Heart left ventricle (tissue), 16 donors: Measurements from ENCODE around the gene PDE6B. TPM values are rescaled to one million over a fixed set of nuclear protein-coding genes. Genes with fewer than 3 reads are reported as not detected.

Experiments
- ATAC-seq, 4 donors: fragments of 200-7000 bp; cut with Tn5 transposase; one replicate each; pipeline ENCODE4 v1.9.1; 2020 to 2022; ENCODE audit warnings: moderate library complexity in 4 of 4, mild to moderate bottlenecking in 3 of 4, moderate number of reproducible peaks in 1 of 4
- DNase-seq, 5 donors: peaks; one replicate each; pipeline ENCODE4 v3.0.0-alpha.2; 2020
- H3K27ac ChIP-seq, 12 donors: fragments of 200-600 bp; sonication (generic) in 4 of 12; one replicate each; pipeline versions ENCODE4 v1.5.0 to v1.8.0; 2016 to 2022; ENCODE audit warnings: mild to moderate bottlenecking in 2 of 12
- H3K27me3 ChIP-seq, 9 donors: fragments of 200-600 bp; sonication (generic) in 2 of 9; one replicate each; pipeline versions ENCODE4 v1.5.1 to v1.8.0; 2016 to 2022; ENCODE audit warnings: mild to moderate bottlenecking in 3 of 9
- H3K36me3 ChIP-seq, 9 donors: fragments of 200-600 bp; sonication (generic) in 2 of 9; one replicate each; pipeline versions ENCODE4 v1.5.0 to v1.8.0; 2018 to 2022; ENCODE audit warnings: mild to moderate bottlenecking in 2 of 9
- H3K4me1 ChIP-seq, 12 donors: fragments of 200-600 bp; sonication (generic) in 4 of 12; one replicate each; pipeline versions ENCODE4 v1.5.0 to v1.8.0; 2016 to 2022; ENCODE audit warnings: mild to moderate bottlenecking in 3 of 12
- H3K4me3 ChIP-seq, 12 donors: fragments of 200-600 bp; sonication (generic) in 4 of 12; one replicate each; pipeline versions ENCODE4 v1.5.0 to v1.8.0; 2017 to 2022; ENCODE audit warnings: mild to moderate bottlenecking in 9 of 12, moderate library complexity in 4 of 12
- H3K9me3 ChIP-seq, 12 donors: fragments of 200-600 bp; sonication (generic) in 4 of 12; one replicate each; pipeline versions ENCODE4 v1.5.0 to v1.8.0; 2016 to 2022; ENCODE audit warnings: mild to moderate bottlenecking in 1 of 12
- POLR2A ChIP-seq, 2 donors: fragments of 450-650 bp; IDR thresholded peaks; one replicate each; pipeline ENCODE4 v1.6.1; 2017; ENCODE audit warnings: antibody characterized with exemption in 2 of 2, mild to moderate bottlenecking in 2 of 2, moderate library complexity in 2 of 2
- WGBS, 4 donors: extraction: QIAGEN DNeasy Blood & Tissue Kit in 2 of 4; methylation state at CpG; one replicate each; pipeline versions ENCODE4 v1.1.5 to v1.1.7; 2013 to 2018; 5-methylcytosine and 5-hydroxymethylcytosine counted together
- intact Hi-C, 10 donors: fragments of 100-400 bp; cut with DNase I; formaldehyde crosslinking; loops; one replicate each; pipeline versions ENCODE4 v1.11.1 to v1.14.2; 2022
- polyA plus RNA-seq, 2 donors: library from polyadenylated mRNA; stranded (reverse); fragments of 200-250 nt; gene quantifications; one replicate each; pipeline ENCODE4 v1.2.3, GENCODE V29; 2013
- total RNA-seq, 9 donors: library from RNA; depleted of rRNA in 2 of 9; stranded (reverse); fragments of >200 nt in 2 of 9; fragmentation: NEBNext Ultra II Directional in 3 of 9; extraction: Animal tissue kit (Norgen Biotek cat#: 25700) in 3 of 9; gene quantifications; one replicate each; pipeline versions ENCODE4 v1.1.0 to v1.2.4, GENCODE V29; 2016 to 2023
- TF ChIP-seq, protein P1 (sequence below), 12 donors: fragments of 200-600 bp; sonication (generic) in 4 of 12; IDR thresholded peaks; one replicate each; pipeline versions ENCODE4 v1.5.0 to v1.8.0; 2018 to 2022; ENCODE audit warnings: antibody characterized with exemption in 12 of 12, mild to moderate bottlenecking in 5 of 12
- donor health status: ischemic (EF 13 %, LVEDD 7.1; RV severe dilation, severe dysfunction).
- donor health status: healthy with polysubstance abuse.
- donor health status: DM: no; HTN: yes; CAD: no.
- donor health status: DM: no; HTN: no; CAD: no.
- donor health status: ischemic (EF 25% LVEDD 6.9; RV normal size, moderate dysfunction).
- donor health status: ischemic (EF 25% LVEDD 5.7; RV mildly dilated, moderate dysfunction).
- donor health status: healthy.
- donor health status: DM: yes; HTN: yes; CAD: no.
- donor health status: ischemic (EF 35%, LVEDD 5.7; RV mildly dilated, moderate dysfunction).
- donor health status: nonischemic (EF 11% LVEDD 7.7; RV severe dilation, severe dysfunction).
- donor health status: DM: yes; HTN: yes; CAD: no.
- donor health status: PGD.
- donor health status: ischemic (EF 29% LVEDD 5.4; RV normal size, mild dysfunction).
- donor health status: nonischemic (EF 23%, LVEDD 6.1; RV moderate dilation, normal function).

The PDE6B gene
- total and polyA plus RNA-seq, 11 donors, result 0.61 to 8.4 (median 3.5) TPM

DNA sequence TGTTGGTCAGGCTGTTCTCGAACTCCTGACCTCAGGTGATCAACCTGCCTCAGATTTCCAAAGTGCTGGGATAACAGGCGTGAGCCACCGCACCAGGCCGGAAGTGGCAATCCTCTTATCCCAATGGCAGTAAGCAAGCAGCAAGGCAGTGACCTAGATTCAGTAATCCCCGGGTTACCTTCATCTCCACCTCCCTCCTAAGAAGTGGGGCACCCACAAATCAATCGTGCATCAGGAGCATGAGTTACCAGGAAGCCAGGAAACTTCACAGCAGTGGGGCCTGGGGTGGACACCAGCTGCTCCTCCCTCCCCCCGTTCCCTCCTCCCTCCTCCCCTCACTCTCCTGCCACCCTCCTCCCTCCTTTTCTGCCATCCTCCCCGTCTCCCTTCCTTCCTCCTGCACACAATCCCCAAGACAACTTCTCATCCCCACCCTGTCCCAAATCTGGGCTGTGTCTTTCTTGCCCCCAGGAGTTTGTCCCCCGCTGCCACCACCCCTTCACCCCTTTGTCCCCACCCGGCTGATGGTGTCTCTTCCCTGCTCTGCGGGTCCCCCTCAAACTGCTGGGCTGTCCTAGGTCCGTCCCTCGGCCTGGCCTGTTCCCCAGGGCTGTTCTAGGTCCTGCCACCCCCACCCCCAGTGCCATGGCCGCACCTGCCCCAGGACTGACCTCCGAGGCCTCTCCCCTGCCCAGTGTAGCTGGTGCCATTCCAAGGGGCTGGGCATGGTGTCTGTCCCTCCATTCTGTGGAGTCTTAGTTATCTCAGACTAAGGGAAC lies 2.2 kb downstream of the PDE6B start:
- no peaks in the 10 kb centered on the region for H3K36me3 ChIP-seq
- TF ChIP-seq POLR2A (IDR thresholded peaks at IDR 0.05), result no peak
- TF ChIP-seq, protein P1, sequence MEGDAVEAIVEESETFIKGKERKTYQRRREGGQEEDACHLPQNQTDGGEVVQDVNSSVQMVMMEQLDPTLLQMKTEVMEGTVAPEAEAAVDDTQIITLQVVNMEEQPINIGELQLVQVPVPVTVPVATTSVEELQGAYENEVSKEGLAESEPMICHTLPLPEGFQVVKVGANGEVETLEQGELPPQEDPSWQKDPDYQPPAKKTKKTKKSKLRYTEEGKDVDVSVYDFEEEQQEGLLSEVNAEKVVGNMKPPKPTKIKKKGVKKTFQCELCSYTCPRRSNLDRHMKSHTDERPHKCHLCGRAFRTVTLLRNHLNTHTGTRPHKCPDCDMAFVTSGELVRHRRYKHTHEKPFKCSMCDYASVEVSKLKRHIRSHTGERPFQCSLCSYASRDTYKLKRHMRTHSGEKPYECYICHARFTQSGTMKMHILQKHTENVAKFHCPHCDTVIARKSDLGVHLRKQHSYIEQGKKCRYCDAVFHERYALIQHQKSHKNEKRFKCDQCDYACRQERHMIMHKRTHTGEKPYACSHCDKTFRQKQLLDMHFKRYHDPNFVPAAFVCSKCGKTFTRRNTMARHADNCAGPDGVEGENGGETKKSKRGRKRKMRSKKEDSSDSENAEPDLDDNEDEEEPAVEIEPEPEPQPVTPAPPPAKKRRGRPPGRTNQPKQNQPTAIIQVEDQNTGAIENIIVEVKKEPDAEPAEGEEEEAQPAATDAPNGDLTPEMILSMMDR (IDR thresholded peaks at IDR 0.05), result no peak
- intact Hi-C loops, result no loop called here
- H3K4me1 ChIP-seq, result no peaks in the 10 kb centered on the region
- peaks cover 0 to 25% (median 0%) of the 10 kb centered on the region in 9 donors for H3K27me3 ChIP-seq
- no peak for DNase-seq
- 73 to 79% (median 78%) methylated on average over 14 to 15 of the region's 15 CpGs for WGBS, 4 donors
- H3K27ac ChIP-seq, result no peak overlapping the region
- no peak overlapping the region for H3K4me3 ChIP-seq
- no peak for ATAC-seq
- peaks cover 0 to 5% (median 0%) of the 10 kb centered on the region in 12 donors for H3K9me3 ChIP-seq

DNA sequence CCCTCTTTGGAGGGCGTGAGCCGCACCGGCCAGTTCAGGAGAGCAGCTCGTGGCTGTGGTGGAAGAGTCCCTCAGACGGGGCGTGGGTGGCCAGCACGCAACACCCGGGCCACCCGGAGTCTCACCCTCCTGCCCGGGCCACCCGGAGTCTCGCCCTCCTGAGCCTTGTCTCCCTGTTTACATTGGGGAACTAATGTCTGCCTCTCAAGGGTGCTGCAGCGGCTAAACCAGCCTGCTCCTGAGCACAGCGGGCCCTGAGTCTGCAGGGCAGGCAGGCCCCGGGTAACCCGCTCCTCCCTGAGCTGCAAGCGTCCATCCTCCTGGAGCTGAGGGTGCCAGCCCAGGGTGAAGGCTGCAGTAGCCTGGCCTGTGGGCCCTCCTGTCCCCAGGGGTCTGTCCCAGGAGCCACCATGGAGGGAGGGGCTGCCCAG lies 3.0 kb downstream of the PDE6B start:
- no peak for TF ChIP-seq POLR2A (IDR thresholded peaks at IDR 0.05)
- TF ChIP-seq, protein P1 (IDR thresholded peaks at IDR 0.05), result no peak
- 88 to 94% (median 92%) methylated on average over 8 to 17 of the region's 17 CpGs for WGBS, 4 donors
- H3K36me3 ChIP-seq, result no peaks in the 10 kb centered on the region
- ATAC-seq, result no peak
- no peak for DNase-seq
- peaks cover 0 to 11% (median 0%) of the 10 kb centered on the region in 12 donors for H3K9me3 ChIP-seq
- no peak overlapping the region for H3K4me3 ChIP-seq
- intact Hi-C loops, result no loop called here
- no peak overlapping the region for H3K27ac ChIP-seq
- no peaks in the 10 kb centered on the region for H3K4me1 ChIP-seq
- H3K27me3 ChIP-seq, result peaks cover 0 to 25% (median 0%) of the 10 kb centered on the region in 9 donors

DNA sequence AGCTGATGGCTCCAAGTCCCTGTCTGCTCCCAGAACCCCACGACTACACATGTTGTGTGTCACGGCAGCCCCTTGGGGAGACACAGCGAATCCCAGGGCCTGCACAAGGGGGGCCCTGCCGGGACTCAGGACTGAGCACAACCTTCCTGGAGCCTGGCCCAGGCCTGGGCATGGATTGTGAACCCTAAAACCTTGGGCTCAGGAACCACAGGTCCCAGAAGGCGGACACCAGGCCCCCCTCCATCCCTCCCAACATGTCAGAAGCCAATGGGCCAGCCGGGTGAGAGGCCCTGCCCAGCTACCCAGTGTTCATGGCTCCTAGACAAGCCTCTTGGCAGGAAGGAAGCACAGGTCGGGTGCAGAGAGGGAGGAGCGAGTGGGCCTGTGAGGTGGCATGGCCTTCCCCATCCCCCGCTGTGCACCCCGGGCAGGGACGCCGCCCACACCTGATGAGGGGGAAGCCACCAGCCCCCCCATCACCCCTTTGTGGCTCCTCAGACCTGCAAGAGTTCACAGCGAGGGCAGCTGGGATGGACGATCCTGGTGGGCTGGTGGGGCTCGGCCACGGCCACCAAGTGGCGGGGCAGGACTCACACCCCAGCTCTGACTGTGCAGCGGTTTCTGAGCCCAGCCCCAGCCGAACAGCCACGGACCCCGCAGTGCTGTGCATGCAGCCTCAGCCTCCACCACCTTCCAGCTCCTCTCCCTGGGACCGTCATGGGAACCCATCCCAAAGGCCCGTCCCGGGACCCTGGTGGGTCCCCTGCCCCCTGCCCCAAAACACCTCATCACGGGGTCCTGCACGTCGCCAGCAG lies 3.7 kb downstream of the PDE6B start:
- intact Hi-C loops, result no loop called here
- DNase-seq, result no peak
- H3K27me3 ChIP-seq, result peaks cover 0 to 25% (median 0%) of the 10 kb centered on the region in 9 donors
- no peak for TF ChIP-seq POLR2A (IDR thresholded peaks at IDR 0.05)
- 78 to 86% (median 84%) methylated on average over 10 to 27 of the region's 27 CpGs for WGBS, 4 donors
- no peaks in the 10 kb centered on the region for H3K36me3 ChIP-seq
- no peak overlapping the region for H3K27ac ChIP-seq
- H3K4me1 ChIP-seq, result no peaks in the 10 kb centered on the region
- no peak overlapping the region for H3K4me3 ChIP-seq
- ATAC-seq, result no peak
- H3K9me3 ChIP-seq, result peaks cover 0 to 11% (median 0%) of the 10 kb centered on the region in 12 donors

DNA sequence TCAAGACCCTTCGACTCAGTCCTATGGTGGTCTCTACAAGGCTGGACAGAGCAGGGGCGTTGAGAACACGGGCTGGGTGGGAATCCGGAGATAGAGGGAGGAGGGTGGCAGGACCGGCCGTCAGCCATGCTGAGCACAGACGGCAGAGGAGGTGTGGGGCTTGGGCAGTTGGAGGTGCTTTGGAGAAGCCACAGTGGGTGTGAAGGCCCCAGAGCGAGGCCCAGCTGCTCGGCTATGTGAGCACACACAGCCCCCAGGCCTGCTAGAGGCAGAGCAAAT lies 4.2 kb downstream of the PDE6B start:
- ATAC-seq (no peak), DNase-seq (peak in 1 of 5 donors; percentile 15)
- intact Hi-C loops, result no loop called here
- TF ChIP-seq, protein P1 (IDR thresholded peaks at IDR 0.05), result no peak
- no peak for TF ChIP-seq POLR2A (IDR thresholded peaks at IDR 0.05)
- Histone ChIP-seq H3K4me3 (no peak overlapping the region), H3K27me3 (peaks cover 0 to 25% (median 0%) of the 10 kb centered on the region in 9 donors), H3K36me3 (no peaks in the 10 kb centered on the region), H3K9me3 (peaks cover 0 to 11% (median 0%) of the 10 kb centered on the region in 12 donors), H3K4me1 (no peaks in the 10 kb centered on the region), H3K27ac (no peak overlapping the region)
- WGBS, 4 donors, result 67 to 78% (median 74%) methylated on average over 9 of the region's 9 CpGs
